Mesodermal cell (in vitro differentiated cells): ENCODE results near the gene UBE2H.

Experiments
- H3K27ac ChIP-seq: 2 replicates; pipeline ENCODE4 v1.7.0; 2013; ENCODE audit warnings: mild to moderate bottlenecking, low read depth, low read length, moderate library complexity; ENCODE audit not compliant: severe bottlenecking
- H3K36me3 ChIP-seq: 2 replicates; pipeline ENCODE4 v1.7.1; 2013; ENCODE audit warnings: mild to moderate bottlenecking, low read length, moderate library complexity; ENCODE audit not compliant: control insufficient read depth, insufficient read depth
- H3K4me1 ChIP-seq: one replicate; pipeline ENCODE4 v1.7.1; 2013; ENCODE audit warnings: mild to moderate bottlenecking, low read length; ENCODE audit not compliant: insufficient read depth, control insufficient read depth, poor library complexity, severe bottlenecking
- H3K4me3 ChIP-seq: 2 replicates; pipeline ENCODE4 v1.7.0; 2013; ENCODE audit warnings: low read length, control low read depth, mild to moderate bottlenecking; ENCODE audit not compliant: insufficient read depth, poor library complexity, severe bottlenecking; ENCODE audit errors: extremely low read depth
- H3K9me3 ChIP-seq: 2 replicates; pipeline ENCODE4 v1.7.1; 2013; ENCODE audit warnings: mild to moderate bottlenecking, low read length, moderate library complexity; ENCODE audit not compliant: control insufficient read depth
- WGBS, 2 experiments: methylation state at CpG; one replicate each; pipeline ENCODE4 v1.1.5; 2013; ENCODE audit warnings: missing lambda C conversion rate in 2 of 2; ENCODE audit not compliant: insufficient coverage in 2 of 2; 5-methylcytosine and 5-hydroxymethylcytosine counted together

Gene UBE2H

GRCh38 chr7:129859183-129859582 is 93.6 kb downstream of the UBE2H start:
- H3K36me3 ChIP-seq = peaks cover 15% of the 10 kb centered on the region
- H3K9me3 ChIP-seq = no peaks in the 10 kb centered on the region
- no peak overlapping the region for H3K27ac ChIP-seq
- WGBS, 2 experiments = 80 to 94% methylated on average over 2 of the region's 2 CpGs
- peaks cover 1% of the 10 kb centered on the region for H3K4me1 ChIP-seq
- H3K4me3 ChIP-seq = no peak overlapping the region

GRCh38 chr7:129858490-129858889 is 94.3 kb downstream of the UBE2H start:
- peaks cover 8% of the 10 kb centered on the region for H3K4me1 ChIP-seq
- H3K36me3 ChIP-seq = peaks cover 15% of the 10 kb centered on the region
- 100% methylated on average over 1 of the region's 2 CpGs; no CpG with 5 or more reads in 1 of the 2 experiments for WGBS, 2 experiments
- H3K27ac ChIP-seq = no peak overlapping the region
- H3K9me3 ChIP-seq = no peaks in the 10 kb centered on the region
- H3K4me3 ChIP-seq = no peak overlapping the region

GRCh38 chr7:129857313-129857712 is 95.4 kb downstream of the UBE2H start:
- no peaks in the 10 kb centered on the region for H3K9me3 ChIP-seq
- H3K4me3 ChIP-seq = no peak overlapping the region
- no peak overlapping the region for H3K27ac ChIP-seq
- WGBS, 2 experiments = 89 to 100% methylated on average over 1 of the region's 1 CpG
- H3K4me1 ChIP-seq = peaks cover 10% of the 10 kb centered on the region
- H3K36me3 ChIP-seq = peaks cover 15% of the 10 kb centered on the region

- H3K9me3 ChIP-seq = no peaks in the 10 kb centered on the region
- H3K27ac ChIP-seq = no peak overlapping the region
- H3K36me3 ChIP-seq = peaks cover 15% of the 10 kb centered on the region
- H3K4me1 ChIP-seq = peaks cover 10% of the 10 kb centered on the region
- H3K4me3 ChIP-seq = no peak overlapping the region
- WGBS, 2 experiments = 96 to 100% methylated on average over 2 to 4 of the region's 5 CpGs
These were observed 96.6 kb downstream of the UBE2H start for GRCh38 chr7:129855935-129856717.

- H3K36me3 ChIP-seq = peaks cover 15% of the 10 kb centered on the region
- peaks cover 10% of the 10 kb centered on the region for H3K4me1 ChIP-seq
- WGBS, 2 experiments = 77 to 91% methylated on average over 1 of the region's 6 CpGs
- no peak overlapping the region for H3K27ac ChIP-seq
- no peak overlapping the region for H3K4me3 ChIP-seq
- no peaks in the 10 kb centered on the region for H3K9me3 ChIP-seq
These were observed 97.5 kb downstream of the UBE2H start for GRCh38 chr7:129855234-129855673.

- no CpG with 5 or more reads among the region's 1 CpG for WGBS, 2 experiments
- peaks cover 10% of the 10 kb centered on the region for H3K4me1 ChIP-seq
- H3K36me3 ChIP-seq = peaks cover 20% of the 10 kb centered on the region
- no peak overlapping the region for H3K27ac ChIP-seq
- no peak overlapping the region for H3K4me3 ChIP-seq
- H3K9me3 ChIP-seq = no peaks in the 10 kb centered on the region
These were observed 98.4 kb downstream of the UBE2H start for GRCh38 chr7:129854401-129854800.

- H3K27ac ChIP-seq = no peak overlapping the region
- no peak overlapping the region for H3K4me3 ChIP-seq
- 100% methylated on average over 2 of the region's 6 CpGs for WGBS, 2 experiments
- H3K4me1 ChIP-seq = peaks cover 10% of the 10 kb centered on the region
- H3K9me3 ChIP-seq = no peaks in the 10 kb centered on the region
- peaks cover 20% of the 10 kb centered on the region for H3K36me3 ChIP-seq
These were observed 99.0 kb downstream of the UBE2H start for GRCh38 chr7:129853661-129854268.

- peaks cover 10% of the 10 kb centered on the region for H3K4me1 ChIP-seq
- H3K36me3 ChIP-seq = peaks cover 14% of the 10 kb centered on the region
- 93 to 100% methylated on average over 1 to 2 of the region's 3 CpGs for WGBS, 2 experiments
- no peaks in the 10 kb centered on the region for H3K9me3 ChIP-seq
- no peak overlapping the region for H3K27ac ChIP-seq
- H3K4me3 ChIP-seq = no peak overlapping the region
These were observed 101.0 kb downstream of the UBE2H start for GRCh38 chr7:129851809-129852208.

- Histone ChIP-seq H3K27ac (no peak overlapping the region), H3K4me3 (no peak overlapping the region), H3K36me3 (peaks cover 8% of the 10 kb centered on the region), H3K4me1 (peaks cover 15% of the 10 kb centered on the region), H3K9me3 (no peaks in the 10 kb centered on the region)
- WGBS, 2 experiments = no CpG with 5 or more reads among the region's 5 CpGs
These were observed 101.6 kb downstream of the UBE2H start for GRCh38 chr7:129851174-129851573.

- H3K27ac ChIP-seq = no peak overlapping the region
- no peak overlapping the region for H3K4me3 ChIP-seq
- peaks cover 5% of the 10 kb centered on the region for H3K36me3 ChIP-seq
- H3K4me1 ChIP-seq = peaks cover 15% of the 10 kb centered on the region
- no peaks in the 10 kb centered on the region for H3K9me3 ChIP-seq
- WGBS, 2 experiments = no CpG with 5 or more reads among the region's 2 CpGs
These were observed 104.3 kb downstream of the UBE2H start for GRCh38 chr7:129848436-129848835.

GRCh38 chr7:129845972-129846327 is 106.8 kb downstream of the UBE2H start:
- WGBS, 2 experiments = 100% methylated on average over 1 of the region's 1 CpG; no CpG with 5 or more reads in 1 of the 2 experiments
- H3K27ac ChIP-seq = no peak overlapping the region

More at GRCh38 chr7:129845972-129846327, 106.8 kb downstream of the UBE2H start:
- H3K36me3 ChIP-seq = peaks cover 8% of the 10 kb centered on the region
- H3K9me3 ChIP-seq = no peaks in the 10 kb centered on the region
- no peak overlapping the region for H3K4me3 ChIP-seq
- H3K4me1 ChIP-seq = peaks cover 15% of the 10 kb centered on the region
